Measurements from ENCODE around the gene C12orf56. TPM values are rescaled to one million over a fixed set of nuclear protein-coding genes. Genes with fewer than 3 reads are reported as not detected.

C12orf56 gene
- total RNA-seq, 2 donors from 2014 or later, result not detected

DNA sequence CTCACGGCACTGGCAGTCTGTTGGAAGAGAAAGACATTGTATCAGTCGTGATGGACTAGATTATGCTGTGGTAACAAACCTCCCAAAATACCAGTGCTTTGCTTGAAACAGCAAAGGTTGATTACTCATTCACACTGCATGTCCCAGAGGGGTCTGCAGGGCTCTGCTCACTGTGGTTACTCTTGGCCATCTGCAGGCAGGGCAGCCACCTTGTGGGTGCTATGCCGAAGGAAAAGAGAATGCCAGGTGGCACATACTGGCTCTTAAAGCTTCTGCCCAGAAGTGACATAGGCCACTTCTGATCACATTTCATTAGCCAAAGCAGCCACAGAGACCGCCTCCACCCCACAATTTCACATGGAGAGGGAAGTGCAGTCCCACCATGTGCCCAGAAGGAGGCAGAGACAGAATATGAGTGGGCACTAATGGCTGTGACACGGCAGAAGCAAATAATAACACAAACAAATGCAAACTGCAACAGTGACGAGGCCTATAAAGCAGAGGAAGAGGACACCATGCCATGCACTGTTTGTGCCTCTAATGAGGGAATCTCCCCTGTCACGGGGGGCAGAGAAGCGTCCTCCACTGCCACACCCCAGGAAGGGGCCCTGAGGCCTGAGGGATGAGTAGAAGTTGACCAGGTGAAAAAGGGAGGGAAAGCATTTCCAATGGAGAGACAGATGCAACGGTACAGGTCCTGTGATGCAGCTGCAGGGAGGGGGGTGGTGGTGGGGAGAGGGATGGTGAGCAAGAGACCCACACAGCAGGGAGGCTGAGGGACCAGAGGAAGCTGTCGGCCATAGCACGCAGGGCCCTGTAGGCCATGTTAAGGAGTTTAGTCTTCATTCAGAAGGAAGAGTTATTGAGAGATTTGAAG is 116.8 kb downstream of the C12orf56 start:
- 63 to 75% methylated on average over 11 of the region's 11 CpGs for WGBS, 2 donors
- intact Hi-C loops (cut with DNase I), result no loop called here
- Histone ChIP-seq H3K36me3 (replicated peaks in 1 of 2; ENCODE audit: insufficient read depth in 1 of 2, low read depth in 2 of 2) (no peaks in the 10 kb centered on the region), H3K9me3 (no peaks in the 10 kb centered on the region), H3K27ac (no peak overlapping the region), H3K4me1 (no peaks in the 10 kb centered on the region), H3K4me3 (no peak overlapping the region), H3K27me3 (no peaks in the 10 kb centered on the region)
- ATAC-seq, result no peak
- TF ChIP-seq POLR2A (IDR thresholded peaks at IDR 0.05) (no peak), CTCF (IDR thresholded peaks at IDR 0.05) (peak in 3 of 7 experiments; percentile 13 to 22 (median 14))
- no peak for DNase-seq

- ATAC-seq (no peak), DNase-seq (no peak)
- Histone ChIP-seq H3K4me1 (no peaks in the 10 kb centered on the region), H3K9me3 (no peaks in the 10 kb centered on the region), H3K4me3 (no peak overlapping the region), H3K36me3 (replicated peaks in 1 of 2; ENCODE audit: insufficient read depth in 1 of 2, low read depth in 2 of 2) (no peaks in the 10 kb centered on the region), H3K27me3 (no peaks in the 10 kb centered on the region), H3K27ac (no peak overlapping the region)
- 96 to 100% methylated on average over 1 of the region's 1 CpG for WGBS, 2 donors
- TF ChIP-seq CTCF (IDR thresholded peaks at IDR 0.05), result no peak
- TF ChIP-seq POLR2A (IDR thresholded peaks at IDR 0.05), result no peak
- intact Hi-C loops (cut with DNase I), result no loop called here
Observed at GRCh38 chr12:64270411-64270810, 120.1 kb downstream of the C12orf56 start.

- no peak overlapping the region for H3K4me3 ChIP-seq
- no peak for ATAC-seq
- no peak overlapping the region for H3K27ac ChIP-seq
- H3K4me1 ChIP-seq, result no peaks in the 10 kb centered on the region
- H3K36me3 ChIP-seq (replicated peaks in 1 of 2; ENCODE audit: insufficient read depth in 1 of 2, low read depth in 2 of 2), result no peaks in the 10 kb centered on the region
- 43 to 67% methylated on average over 2 of the region's 2 CpGs for WGBS, 2 donors
- intact Hi-C loops (cut with DNase I), result no loop called here
- no peaks in the 10 kb centered on the region for H3K27me3 ChIP-seq
- no peak for DNase-seq
- no peaks in the 10 kb centered on the region for H3K9me3 ChIP-seq
- TF ChIP-seq CTCF (IDR thresholded peaks at IDR 0.05) (no peak), POLR2A (IDR thresholded peaks at IDR 0.05) (no peak)
Observed at GRCh38 chr12:64269161-64269560, 121.4 kb downstream of the C12orf56 start.

- H3K4me3 ChIP-seq, result no peak overlapping the region
- H3K36me3 ChIP-seq (replicated peaks in 1 of 2; ENCODE audit: insufficient read depth in 1 of 2, low read depth in 2 of 2), result no peaks in the 10 kb centered on the region
- H3K4me1 ChIP-seq, result no peaks in the 10 kb centered on the region
- WGBS, 2 donors, result 45 to 88% methylated on average over 2 of the region's 2 CpGs
- no peaks in the 10 kb centered on the region for H3K9me3 ChIP-seq
- intact Hi-C loops (cut with DNase I), result no loop called here
- H3K27ac ChIP-seq, result no peak overlapping the region
- DNase-seq (no peak), ATAC-seq (no peak)
- H3K27me3 ChIP-seq, result no peaks in the 10 kb centered on the region
- TF ChIP-seq POLR2A (IDR thresholded peaks at IDR 0.05) (no peak), CTCF (IDR thresholded peaks at IDR 0.05) (no peak)
Observed at GRCh38 chr12:64268409-64268808, 122.1 kb downstream of the C12orf56 start.

DNA sequence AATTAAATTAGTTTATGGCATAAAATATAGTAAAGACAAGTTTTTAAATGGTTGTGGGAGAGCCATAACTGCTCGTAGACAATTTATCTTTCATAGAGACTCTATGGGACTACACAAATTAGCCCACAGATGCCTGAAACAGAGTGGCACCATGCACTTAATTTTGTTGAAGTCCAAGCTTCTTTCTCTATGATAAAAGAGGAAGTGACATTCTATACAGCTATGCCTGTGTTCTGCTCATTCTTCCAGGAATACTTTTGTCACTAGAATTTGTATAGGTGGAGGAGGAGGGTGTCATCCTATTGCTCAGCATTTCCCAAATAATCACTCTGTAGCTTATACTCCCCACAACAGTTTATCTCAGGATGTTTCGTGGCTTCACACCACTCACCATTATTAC is 124.7 kb downstream of the C12orf56 start:
- no peaks in the 10 kb centered on the region for H3K36me3 ChIP-seq (replicated peaks in 1 of 2; ENCODE audit: insufficient read depth in 1 of 2, low read depth in 2 of 2)
- no peak overlapping the region for H3K27ac ChIP-seq
- H3K9me3 ChIP-seq, result no peaks in the 10 kb centered on the region
- H3K27me3 ChIP-seq, result no peaks in the 10 kb centered on the region
- DNase-seq (no peak), ATAC-seq (no peak)
- intact Hi-C loops (cut with DNase I), result no loop called here
- TF ChIP-seq POLR2A (IDR thresholded peaks at IDR 0.05) (no peak), CTCF (IDR thresholded peaks at IDR 0.05) (no peak)
- WGBS, 2 donors, result 74 to 81% methylated on average over 2 of the region's 2 CpGs
- no peak overlapping the region for H3K4me3 ChIP-seq
- H3K4me1 ChIP-seq, result no peaks in the 10 kb centered on the region
